ENCODE results near the gene PLAGL2.

Gene PLAGL2

GRCh38 chr20:32215729-32216128 lies 8.2 kb upstream of the PLAGL2 start:
- Mint-ChIP-seq H3K27ac (no peak overlapping the region), H3K36me3 (peaks cover 41% of the 10 kb centered on the region), H3K4me3 (no peak overlapping the region)

DNA sequence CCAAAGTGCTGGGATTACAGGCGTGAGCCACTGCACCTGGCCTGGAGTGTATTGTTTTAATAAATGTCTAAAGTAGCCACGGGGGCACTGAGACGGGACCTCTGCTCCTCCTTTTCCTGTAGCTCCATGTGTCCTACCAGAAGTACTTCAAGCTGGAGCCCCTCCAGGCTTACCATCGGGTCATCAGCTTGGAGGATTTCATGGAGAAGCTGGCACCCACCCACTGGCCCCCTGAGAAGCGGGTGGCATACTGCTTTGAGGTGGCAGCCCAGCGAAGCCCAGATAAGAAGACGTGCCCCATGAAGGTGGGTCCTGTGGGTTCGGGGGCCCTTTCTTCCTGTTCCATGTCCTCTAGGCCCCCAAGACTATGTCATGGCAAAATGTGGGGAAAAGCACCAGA lies 7.6 kb upstream of the PLAGL2 start:
- Mint-ChIP-seq H3K4me3 (no peak overlapping the region), H3K36me3 (peaks cover 44% of the 10 kb centered on the region), H3K4me1 (peaks cover 24% of the 10 kb centered on the region), H3K27me3 (no peaks in the 10 kb centered on the region), H3K9me3 (no peaks in the 10 kb centered on the region), H3K27ac (no peak overlapping the region)

More at GRCh38 chr20:32215729-32216128, 8.2 kb upstream of the PLAGL2 start:
- H3K9me3 Mint-ChIP-seq: no peaks in the 10 kb centered on the region
- H3K27me3 Mint-ChIP-seq: no peaks in the 10 kb centered on the region
- peaks cover 18% of the 10 kb centered on the region for H3K4me1 Mint-ChIP-seq

DNA sequence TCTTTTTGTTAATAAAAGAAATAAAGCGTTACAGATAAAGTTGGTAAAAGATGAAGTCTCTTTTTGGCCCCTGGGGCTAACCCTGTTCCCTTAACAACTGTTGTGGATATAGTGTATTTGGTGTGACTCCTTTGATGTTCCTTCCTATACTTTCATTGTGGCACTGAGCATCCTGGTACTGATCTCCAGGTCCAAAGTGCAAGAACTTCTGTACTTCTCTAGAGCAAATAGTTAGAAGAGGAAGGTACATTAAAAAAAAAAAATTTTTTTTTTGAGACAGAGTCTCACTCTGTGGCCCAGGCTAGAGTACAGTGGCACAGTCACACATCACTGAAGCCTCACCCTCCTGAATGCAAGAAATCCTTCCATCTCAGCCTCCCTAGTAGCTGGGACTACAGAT lies 6.3 kb upstream of the PLAGL2 start:
- peaks cover 42% of the 10 kb centered on the region for H3K36me3 Mint-ChIP-seq
- H3K27ac Mint-ChIP-seq: no peak overlapping the region
- H3K4me1 Mint-ChIP-seq: peaks cover 32% of the 10 kb centered on the region
- no peaks in the 10 kb centered on the region for H3K9me3 Mint-ChIP-seq
- H3K4me3 Mint-ChIP-seq: no peak overlapping the region
- no peaks in the 10 kb centered on the region for H3K27me3 Mint-ChIP-seq

DNA sequence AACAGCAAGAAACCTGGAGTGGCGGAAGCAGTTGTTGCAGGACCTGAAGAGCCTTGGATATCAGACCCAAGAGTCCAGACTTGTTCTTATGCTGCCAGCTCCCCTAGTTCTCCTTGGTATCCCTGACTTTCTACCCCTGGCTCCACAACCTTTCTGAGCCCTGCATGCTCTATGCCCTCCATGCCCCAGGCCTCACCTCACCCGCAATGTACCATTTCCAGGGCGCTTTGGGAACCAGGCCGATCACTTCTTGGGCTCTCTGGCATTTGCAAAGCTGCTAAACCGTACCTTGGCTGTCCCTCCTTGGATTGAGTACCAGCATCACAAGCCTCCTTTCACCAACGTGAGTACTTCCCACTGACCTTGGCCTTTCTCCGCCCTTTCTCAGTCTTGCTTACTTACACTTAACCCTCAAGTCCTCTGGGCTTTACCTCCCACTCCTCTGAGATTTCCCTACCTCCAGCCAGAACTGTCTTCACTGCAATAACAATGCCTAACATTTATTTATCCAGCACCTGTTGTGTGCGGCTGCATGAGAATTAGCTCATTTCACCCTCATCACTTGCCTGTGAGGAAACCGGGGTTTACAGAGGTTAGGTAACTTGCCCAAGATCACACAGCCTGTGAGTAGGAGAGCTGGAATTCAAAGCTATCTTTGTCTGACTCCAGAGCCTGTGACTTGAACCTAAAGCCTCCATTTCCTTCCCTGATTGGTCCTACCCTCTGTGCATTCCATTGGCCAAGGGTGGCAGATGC lies 2.5 kb upstream of the PLAGL2 start:
- Mint-ChIP-seq H3K9me3 (no peaks in the 10 kb centered on the region), H3K36me3 (peaks cover 40% of the 10 kb centered on the region), H3K4me1 (peaks cover 51% of the 10 kb centered on the region)

DNA sequence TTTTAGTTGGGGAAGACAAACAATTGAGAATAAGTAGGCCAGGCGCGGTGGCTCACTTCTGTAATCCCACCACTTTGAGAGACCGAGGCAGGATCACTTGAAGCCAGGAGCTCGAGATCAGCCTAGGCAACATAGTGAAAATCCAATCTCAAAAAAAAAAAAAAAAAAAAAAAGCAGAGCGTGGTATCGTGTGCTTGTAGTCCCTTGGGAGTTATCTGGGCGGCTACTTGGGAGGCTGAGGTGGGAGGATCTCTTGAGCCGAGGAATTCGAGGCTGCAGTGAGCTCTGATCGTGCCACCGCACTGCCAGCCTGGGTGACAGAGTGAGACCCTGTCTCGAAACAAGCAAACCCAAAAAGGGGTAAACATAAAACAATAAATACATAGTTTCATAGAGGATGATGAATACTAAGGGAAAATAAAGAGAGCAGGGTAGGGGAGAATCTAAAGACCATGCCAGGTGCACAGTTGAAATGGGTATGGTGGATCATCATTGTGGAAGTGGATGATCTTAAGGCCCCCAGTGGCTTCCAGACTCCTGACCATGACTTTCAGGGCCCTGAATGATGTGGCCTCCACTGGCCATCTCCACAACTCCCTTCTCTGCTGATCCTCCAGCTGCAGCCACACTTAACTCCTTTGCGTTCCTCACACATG lies 1.1 kb upstream of the PLAGL2 start:
- Mint-ChIP-seq H3K27me3 (no peaks in the 10 kb centered on the region), H3K4me1 (peaks cover 65% of the 10 kb centered on the region), H3K36me3 (peaks cover 43% of the 10 kb centered on the region), H3K4me3 (peak overlapping the region; percentile 91), H3K27ac (peak overlapping the region; percentile 83), H3K9me3 (no peaks in the 10 kb centered on the region)

More for the DNA sequence above, 2.5 kb upstream of the PLAGL2 start:
- Mint-ChIP-seq H3K27me3 (no peaks in the 10 kb centered on the region), H3K4me3 (peak overlapping the region; percentile 91), H3K27ac (peak overlapping the region; percentile 94)

GRCh38 chr20:32206760-32207625 lies 550 bp downstream of the PLAGL2 start:
- Mint-ChIP-seq H3K27ac (peak overlapping the region; percentile 99), H3K4me1 (peaks cover 78% of the 10 kb centered on the region), H3K27me3 (no peaks in the 10 kb centered on the region), H3K4me3 (peak overlapping the region; percentile 100), H3K9me3 (no peaks in the 10 kb centered on the region), H3K36me3 (peaks cover 52% of the 10 kb centered on the region)

DNA sequence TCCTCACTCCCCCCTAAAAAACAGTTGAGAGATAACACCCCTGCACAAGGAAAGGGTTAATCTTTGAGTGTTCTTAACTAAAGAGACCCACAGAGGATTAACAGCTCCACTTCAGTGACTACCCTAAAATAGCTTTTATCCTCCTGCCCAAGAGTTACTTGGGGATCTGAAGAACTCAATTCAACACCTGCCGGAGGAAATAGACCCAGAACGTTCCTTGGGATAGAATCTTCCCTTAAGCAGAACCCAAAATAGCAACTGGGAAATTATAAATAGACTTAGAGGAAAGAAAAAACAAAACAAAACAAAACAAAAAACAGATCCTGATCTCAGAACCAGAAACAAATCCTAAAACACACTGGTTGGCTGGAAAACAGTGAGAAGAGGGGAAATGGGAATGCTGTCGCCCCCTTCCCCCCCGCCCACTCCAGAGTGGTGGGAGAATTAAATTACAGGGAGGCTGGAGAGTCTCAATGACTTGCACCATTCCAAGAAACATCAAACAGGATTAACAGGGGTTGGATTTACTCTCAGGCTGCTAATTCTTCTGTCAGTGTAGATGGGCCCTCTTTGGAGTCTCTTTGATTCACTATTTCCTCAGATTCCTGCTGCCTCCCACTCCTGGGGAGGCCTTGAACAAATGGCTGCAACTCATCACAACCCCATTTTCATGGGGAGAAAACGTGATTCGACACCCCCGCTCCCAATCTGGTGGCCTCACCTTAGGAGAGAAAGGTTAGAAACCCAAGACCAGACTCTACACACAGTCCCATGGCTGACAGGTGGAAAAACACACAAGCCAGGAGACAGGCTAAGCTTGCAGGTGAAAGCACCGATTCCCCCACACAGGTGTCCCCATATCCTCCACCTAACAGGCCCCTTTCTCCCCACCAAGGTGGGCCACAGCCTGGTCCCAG lies 1.4 kb downstream of the PLAGL2 start:
- Mint-ChIP-seq H3K9me3 (no peaks in the 10 kb centered on the region), H3K36me3 (peaks cover 48% of the 10 kb centered on the region), H3K4me3 (peak overlapping the region; percentile 100), H3K4me1 (peaks cover 78% of the 10 kb centered on the region), H3K27me3 (no peaks in the 10 kb centered on the region), H3K27ac (peak overlapping the region; percentile 99)

GRCh38 chr20:32205110-32205842 lies 2.3 kb downstream of the PLAGL2 start:
- H3K27ac Mint-ChIP-seq: peak overlapping the region; percentile 99
- no peaks in the 10 kb centered on the region for H3K9me3 Mint-ChIP-seq
- peak overlapping the region; percentile 100 for H3K4me3 Mint-ChIP-seq
- H3K36me3 Mint-ChIP-seq: peaks cover 42% of the 10 kb centered on the region
- peaks cover 74% of the 10 kb centered on the region for H3K4me1 Mint-ChIP-seq
- H3K27me3 Mint-ChIP-seq: no peaks in the 10 kb centered on the region

DNA sequence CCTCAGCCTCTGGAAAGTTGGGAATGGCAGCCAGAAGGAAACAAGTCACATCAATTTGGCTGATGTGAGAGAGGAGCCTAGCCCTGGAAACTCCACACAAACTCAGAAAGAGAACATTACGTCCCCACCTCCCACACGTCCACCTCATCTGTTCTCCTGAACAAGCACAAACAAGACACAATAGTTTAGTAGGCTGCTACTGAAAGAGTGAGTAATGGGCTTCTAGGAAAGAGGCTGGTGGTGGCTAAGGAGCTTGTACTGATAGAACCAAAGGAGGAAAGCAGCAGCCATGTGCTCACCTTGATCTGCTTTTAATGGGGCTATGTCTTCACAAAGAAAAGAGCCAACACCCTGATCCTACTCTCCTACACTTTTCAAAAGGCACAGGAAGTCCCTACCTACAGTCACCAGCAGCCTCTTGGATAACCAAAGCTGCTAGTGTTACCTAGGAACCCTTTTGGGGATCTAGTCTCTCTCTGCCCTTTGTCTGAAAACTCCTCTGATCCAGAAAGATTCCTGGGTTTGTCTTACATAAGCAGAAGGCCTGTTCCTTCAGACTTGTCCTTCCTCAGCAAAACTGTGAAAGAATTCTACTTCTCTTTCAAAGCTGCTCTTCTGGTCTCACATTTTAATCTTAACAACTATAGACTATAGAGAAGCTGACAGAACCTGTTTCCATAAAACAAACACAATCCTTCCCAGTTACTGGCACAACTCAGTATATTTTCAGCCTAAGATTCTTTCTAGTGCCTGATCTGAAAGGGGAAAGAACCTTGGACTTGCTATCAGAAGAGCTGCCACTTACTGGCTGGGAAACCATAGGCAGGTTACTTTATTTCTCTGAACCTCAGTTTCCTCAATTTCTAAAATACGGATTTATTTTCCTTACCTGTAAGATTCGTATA lies 3.1 kb downstream of the PLAGL2 start:
- H3K36me3 Mint-ChIP-seq: peaks cover 41% of the 10 kb centered on the region
- H3K27me3 Mint-ChIP-seq: no peaks in the 10 kb centered on the region
- H3K4me3 Mint-ChIP-seq: peak overlapping the region; percentile 100
- H3K9me3 Mint-ChIP-seq: no peaks in the 10 kb centered on the region
- peaks cover 68% of the 10 kb centered on the region for H3K4me1 Mint-ChIP-seq
- H3K27ac Mint-ChIP-seq: peak overlapping the region; percentile 99

DNA sequence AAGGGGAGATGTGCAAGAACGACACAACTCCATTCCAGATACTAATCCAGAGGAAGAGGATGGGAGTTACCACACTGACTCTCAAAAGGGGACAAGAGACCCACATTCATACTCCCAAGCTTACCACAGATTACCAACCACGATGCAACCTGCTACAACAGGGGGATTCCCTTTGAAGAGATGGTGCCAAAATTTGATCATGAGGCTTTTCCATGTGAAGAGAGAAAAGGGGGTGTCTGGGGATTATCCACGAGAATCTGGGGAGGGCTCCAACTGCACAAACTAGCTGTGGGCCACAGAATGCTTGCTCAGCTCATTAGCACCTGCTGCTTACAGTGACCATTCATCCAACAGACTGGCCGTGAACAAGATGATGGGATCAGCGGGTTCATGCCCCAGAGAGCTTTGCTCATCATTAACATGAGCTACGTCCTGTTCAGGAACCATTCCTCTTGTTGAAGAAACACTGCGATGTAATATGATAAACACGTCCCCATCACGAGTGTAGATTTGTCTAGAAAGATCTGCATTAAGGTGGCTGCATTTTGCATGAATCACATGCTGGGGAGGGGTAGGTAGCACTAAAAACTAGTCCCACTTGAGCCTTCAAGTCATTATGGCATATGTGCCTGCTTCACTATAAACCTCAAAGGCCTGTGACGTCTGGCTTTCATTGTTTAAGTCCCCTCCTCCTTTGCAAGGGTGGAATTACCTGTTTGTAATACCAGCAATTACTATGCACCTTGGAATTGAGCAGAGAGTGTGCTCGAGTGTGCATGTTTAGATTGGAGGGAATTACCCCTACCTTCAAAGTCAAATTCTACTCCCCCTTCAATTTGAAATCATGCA lies 4.0 kb downstream of the PLAGL2 start:
- Mint-ChIP-seq H3K36me3 (peaks cover 41% of the 10 kb centered on the region), H3K9me3 (no peaks in the 10 kb centered on the region), H3K27me3 (no peaks in the 10 kb centered on the region), H3K4me3 (peak overlapping the region; percentile 100), H3K4me1 (peaks cover 68% of the 10 kb centered on the region), H3K27ac (peak overlapping the region; percentile 99)

DNA sequence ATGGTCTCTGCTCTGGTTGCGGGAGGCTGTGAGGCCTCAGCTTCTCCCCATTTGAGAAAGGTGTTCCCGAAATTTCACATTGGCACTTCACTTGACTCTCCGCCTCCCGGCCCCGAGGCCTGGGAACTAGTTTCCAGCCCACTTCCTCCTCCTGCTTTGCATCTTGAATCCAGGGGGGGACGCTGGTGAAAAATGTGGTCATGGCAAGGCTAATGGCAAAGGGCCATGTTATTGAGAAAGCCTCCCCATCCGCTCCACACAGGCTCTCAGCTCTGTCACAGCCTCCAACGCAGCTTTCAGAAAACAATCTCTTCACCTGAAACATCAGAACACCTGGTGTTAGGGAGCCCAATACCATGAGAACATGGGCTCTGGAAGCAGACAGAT lies 5.6 kb downstream of the PLAGL2 start:
- no peaks in the 10 kb centered on the region for H3K27me3 Mint-ChIP-seq
- no peaks in the 10 kb centered on the region for H3K9me3 Mint-ChIP-seq
- H3K4me1 Mint-ChIP-seq: peaks cover 71% of the 10 kb centered on the region
- peak overlapping the region; percentile 88 for H3K27ac Mint-ChIP-seq
- H3K4me3 Mint-ChIP-seq: peak overlapping the region; percentile 100
- peaks cover 46% of the 10 kb centered on the region for H3K36me3 Mint-ChIP-seq

DNA sequence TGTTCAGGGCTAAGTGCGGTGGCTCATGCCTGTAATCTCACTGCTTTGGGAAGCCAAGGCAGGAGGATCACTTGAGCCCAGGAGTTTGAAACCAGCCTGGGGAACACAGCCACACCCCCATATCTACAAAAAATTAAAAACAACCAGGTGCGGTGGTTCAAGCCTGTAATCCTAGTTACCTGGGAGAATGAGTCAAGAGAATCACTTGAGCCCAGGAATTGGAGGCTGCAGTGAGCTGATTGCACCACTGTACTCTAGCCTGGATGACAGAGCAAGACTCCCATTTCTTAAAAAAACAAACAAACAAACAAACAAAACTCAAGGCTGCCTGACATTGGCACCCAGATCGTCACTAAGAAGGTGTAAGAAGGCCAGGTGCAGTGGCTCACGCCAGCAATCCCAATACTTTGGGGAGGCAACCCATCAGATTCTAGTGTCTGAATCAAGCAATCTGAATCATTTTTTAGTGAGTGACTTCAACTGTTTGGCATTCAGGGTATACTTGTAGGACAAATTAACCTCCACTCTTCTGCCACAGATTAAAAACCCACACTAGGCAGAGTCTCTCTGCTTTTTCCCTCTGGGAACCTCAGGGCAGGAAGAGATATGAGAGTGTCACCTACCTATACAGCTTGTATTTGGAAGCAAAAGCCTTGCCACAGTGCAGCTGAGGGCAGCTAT lies 6.1 kb downstream of the PLAGL2 start:
- Mint-ChIP-seq H3K4me1 (peaks cover 71% of the 10 kb centered on the region), H3K36me3 (peaks cover 42% of the 10 kb centered on the region), H3K27me3 (no peaks in the 10 kb centered on the region), H3K4me3 (peak overlapping the region; percentile 100), H3K27ac (peak overlapping the region; percentile 88), H3K9me3 (no peaks in the 10 kb centered on the region)
